HG02798 (cell line): Measurements from ENCODE around the gene NEDD4L.
A peak's percentile ranks its signal among the peaks of the same experiment; 100 is the strongest.

Experiments
- ATAC-seq: cut with Tn5 transposase; IDR thresholded peaks from one replicate; pipeline ENCODE4 v1.9.1; 2021; ENCODE audit warnings: mild to moderate bottlenecking; ENCODE audit not compliant: unreplicated experiment, poor library complexity

Gene NEDD4L

GRCh38 chr18:58223717-58224424 lies 179.8 kb downstream of the NEDD4L start:
- ATAC-seq = peak; percentile 46

- ATAC-seq = peak; percentile 9
Observed at GRCh38 chr18:58224425-58224750, 180.4 kb downstream of the NEDD4L start.

- ATAC-seq = peak; percentile 88
Observed at GRCh38 chr18:58225101-58225500, 181.1 kb downstream of the NEDD4L start.

- ATAC-seq = no peak
Observed at GRCh38 chr18:58226429-58226828, 182.4 kb downstream of the NEDD4L start.

- ATAC-seq = no peak
Observed at GRCh38 chr18:58227361-58227930, 183.4 kb downstream of the NEDD4L start.

- no peak for ATAC-seq
Observed at GRCh38 chr18:58228176-58228575, 184.2 kb downstream of the NEDD4L start.

GRCh38 chr18:58228762-58229161 lies 184.7 kb downstream of the NEDD4L start:
- no peak for ATAC-seq

- ATAC-seq = no peak
Observed at GRCh38 chr18:58229162-58229561, 185.1 kb downstream of the NEDD4L start.

GRCh38 chr18:58230438-58231179 lies 186.6 kb downstream of the NEDD4L start:
- ATAC-seq = peak; percentile 57

- no peak for ATAC-seq
Observed at GRCh38 chr18:58231930-58232329, 187.9 kb downstream of the NEDD4L start.

- ATAC-seq = no peak
Observed at GRCh38 chr18:58232668-58233067, 188.6 kb downstream of the NEDD4L start.

GRCh38 chr18:58234359-58234741 lies 190.3 kb downstream of the NEDD4L start:
- no peak for ATAC-seq

GRCh38 chr18:58235001-58235436 lies 191.0 kb downstream of the NEDD4L start:
- no peak for ATAC-seq

- no peak for ATAC-seq
Observed at GRCh38 chr18:58239879-58240278, 195.9 kb downstream of the NEDD4L start.

GRCh38 chr18:58241026-58241679 lies 197.1 kb downstream of the NEDD4L start:
- ATAC-seq = no peak

- ATAC-seq = no peak
Observed at GRCh38 chr18:58241877-58242276, 197.9 kb downstream of the NEDD4L start.

GRCh38 chr18:58242435-58242834 lies 198.4 kb downstream of the NEDD4L start:
- ATAC-seq = no peak

GRCh38 chr18:58242968-58243367 lies 198.9 kb downstream of the NEDD4L start:
- ATAC-seq = no peak

- ATAC-seq = no peak
Observed at GRCh38 chr18:58243401-58243800, 199.4 kb downstream of the NEDD4L start.

GRCh38 chr18:58247363-58247834 lies 203.4 kb downstream of the NEDD4L start:
- ATAC-seq = no peak

GRCh38 chr18:58249712-58250111 lies 205.7 kb downstream of the NEDD4L start:
- ATAC-seq = no peak
